HepG2 (cell line): ENCODE measurements around the gene DUSP23. TPM values are rescaled to one million over a fixed set of nuclear protein-coding genes. Genes with fewer than 3 reads are reported as not detected.

Experiments
- ATAC-seq: fragments of 200-7000 bp; cut with Tn5 transposase; 3 replicates; pipeline ENCODE4 v1.9.1; 2020; ENCODE audit warnings: mild to moderate bottlenecking, moderate library complexity
- BruUV-seq: library from RNA; stranded (reverse); fragments of 400-500 nt; replicated peaks from 2 replicates; lab custom pipeline; 2021; lab: Mats Ljungman, UMichigan
- CTCF ChIA-PET: fragments of 300-600 bp; formaldehyde crosslinking; extraction: SDS; loops from one replicate; lab custom pipeline; 2021; ENCODE audit warnings: low total read pairs, inconsistent platforms, low intra/inter-chr PET ratio; lab: Yijun Ruan, JAX
- POLR2A ChIA-PET: fragments of 350-600 bp; sonication (Branson Sonifier 250); formaldehyde crosslinking; loops from one replicate; lab custom pipeline; 2020; ENCODE audit warnings: antibody characterized with exemption, inconsistent platforms; lab: Yijun Ruan, JAX
- DNase-seq: peaks from one replicate; pipeline ENCODE4 v3.0.0-alpha.2; 2015; ENCODE audit warnings: low spot score
- FAIRE-seq: peaks from 3 replicates; lab custom pipeline; 2011; peaks lifted over from hg19 to GRCh38; lab: Jason Lieb, UNC
- H2AFZ ChIP-seq: one replicate; pipeline ENCODE4 v1.6.1; 2011; ENCODE audit warnings: low read length, inconsistent platforms
- H3K27ac ChIP-seq: fragments of 300-600 bp; 3 replicates; pipeline ENCODE4 v1.8.0; 2011; ENCODE audit warnings: mixed run types, mild to moderate bottlenecking, mixed read lengths, low read length, inconsistent platforms; ENCODE audit not compliant: insufficient read depth; ENCODE audit errors: extremely low read length
- H3K27me3 ChIP-seq, 2 experiments: fragments of 200-600 bp in 1 of 2; 2 replicates in 1 of 2; 3 replicates in 1 of 2; pipeline versions ENCODE4 v1.6.0 to v1.8.0; 2011; ENCODE audit warnings: low read length in 2 of 2, mild to moderate bottlenecking in 2 of 2, moderate library complexity in 2 of 2, inconsistent platforms in 1 of 2; ENCODE audit not compliant: insufficient read depth in 2 of 2, control insufficient read depth in 1 of 2
- H3K36me3 ChIP-seq, 2 experiments: fragments of 200-600 bp in 1 of 2; replicated peaks in 1 of 2; 2 replicates in 1 of 2; 3 replicates in 1 of 2; pipeline versions ENCODE4 v1.5.1 to v1.8.0; 2011; ENCODE audit warnings: low read length in 2 of 2, inconsistent platforms in 1 of 2; ENCODE audit not compliant: insufficient read depth in 2 of 2, control insufficient read depth in 1 of 2
- H3K4me1 ChIP-seq: 2 replicates; pipeline ENCODE4 v1.5.1; 2012; ENCODE audit warnings: low read length, inconsistent platforms; ENCODE audit not compliant: insufficient read depth
- H3K4me2 ChIP-seq: 2 replicates; pipeline ENCODE4 v1.6.0; 2011; ENCODE audit warnings: low read depth, low read length, inconsistent platforms
- H3K4me3 ChIP-seq, 3 experiments: fragments of 200-600 bp in 1 of 3; sonication (generic), shearing (Covaris generic) in 1 of 3; replicated peaks in 1 of 3; 2 replicates each; pipeline ENCODE4 v1.5.1; 2011 to 2016; ENCODE audit warnings: low read length in 3 of 3, inconsistent platforms in 2 of 3, low read depth in 2 of 3, mild to moderate bottlenecking in 2 of 3, control low read depth in 1 of 3, mixed read lengths in 1 of 3; ENCODE audit not compliant: insufficient read depth in 1 of 3
- H3K79me2 ChIP-seq: one replicate; pipeline ENCODE4 v1.6.1; 2011; ENCODE audit warnings: low read length, inconsistent platforms; ENCODE audit not compliant: insufficient read depth
- H3K9ac ChIP-seq: 2 replicates; pipeline ENCODE4 v1.6.0; 2011; ENCODE audit warnings: mild to moderate bottlenecking, low read depth, low read length, inconsistent platforms; ENCODE audit not compliant: insufficient read depth
- H3K9me3 ChIP-seq: 2 replicates; pipeline ENCODE4 v1.5.1; 2012; ENCODE audit warnings: mild to moderate bottlenecking, low read length
- H4K20me1 ChIP-seq: 2 replicates; pipeline ENCODE4 v1.6.0; 2011; ENCODE audit warnings: inconsistent platforms, mild to moderate bottlenecking, low read length, moderate library complexity; ENCODE audit not compliant: insufficient read depth
- CENPX ChIP-seq: sonication (generic); formaldehyde crosslinking; IDR thresholded peaks from 2 replicates; pipeline ENCODE4 v1.9.0; 2021; ENCODE audit warnings: mild to moderate bottlenecking, missing genetic modification reagents, moderate library complexity
- DNMT3B ChIP-seq: conservative IDR thresholded peaks from 2 replicates; pipeline ENCODE4 v1.6.1; 2016; ENCODE audit warnings: missing biosample characterization, control low read depth
- HNRNPH1 ChIP-seq: fragments of 200-400 bp; formaldehyde crosslinking; optimal IDR thresholded peaks from 2 replicates; pipeline ENCODE3; 2017; ENCODE audit warnings: mild to moderate bottlenecking, low read depth, low read length
- ISL2 ChIP-seq: sonication (generic); formaldehyde crosslinking; IDR thresholded peaks from 2 replicates; pipeline ENCODE4 v1.5.0; 2020; ENCODE audit warnings: missing genetic modification reagents
- KAT8 ChIP-seq: IDR thresholded peaks from 2 replicates; pipeline ENCODE4 v1.6.1; 2016; ENCODE audit warnings: missing genetic modification reagents, missing compliant biosample characterization
- MED1 ChIP-seq: sonication (generic); formaldehyde crosslinking; IDR thresholded peaks from 2 replicates; pipeline ENCODE4 v1.4.0; 2020; ENCODE audit warnings: missing genetic modification reagents
- PPARG ChIP-seq: conservative IDR thresholded peaks from 2 replicates; pipeline ENCODE4 v1.6.1; 2016; ENCODE audit warnings: missing biosample characterization, missing genetic modification reagents
- PRPF4 ChIP-seq: fragments of 200-400 bp; formaldehyde crosslinking; IDR thresholded peaks from 2 replicates; pipeline ENCODE4 v1.6.1; 2016; ENCODE audit warnings: low read length, low read depth; ENCODE audit not compliant: poor library complexity, severe bottlenecking
- RNF2 ChIP-seq: fragments of 450-650 bp; conservative IDR thresholded peaks from 2 replicates; pipeline ENCODE4 v1.6.1; 2016; ENCODE audit warnings: low read depth
- TOE1 ChIP-seq: sonication (generic); formaldehyde crosslinking; IDR thresholded peaks from 2 replicates; pipeline ENCODE4 v1.4.0; 2020; ENCODE audit warnings: mild to moderate bottlenecking, missing genetic modification reagents
- ZBTB21 ChIP-seq: sonication (generic); formaldehyde crosslinking; IDR thresholded peaks from 2 replicates; pipeline ENCODE4 v1.4.0; 2020; ENCODE audit warnings: missing genetic modification reagents
- ZFP41 ChIP-seq: sonication (generic); formaldehyde crosslinking; IDR thresholded peaks from 2 replicates; pipeline ENCODE4 v1.4.0; 2020; ENCODE audit warnings: mild to moderate bottlenecking, missing genetic modification reagents, borderline replicate concordance
- ZNF354B ChIP-seq: sonication (generic); formaldehyde crosslinking; IDR thresholded peaks from 2 replicates; pipeline ENCODE4 v1.8.0; 2022; ENCODE audit warnings: mild to moderate bottlenecking, missing genetic modification reagents
- ZNF703 ChIP-seq: sonication (generic); formaldehyde crosslinking; IDR thresholded peaks from 2 replicates; pipeline ENCODE4 v1.5.1; 2020; ENCODE audit warnings: missing genetic modification reagents, mild to moderate bottlenecking, moderate library complexity, borderline replicate concordance
- ZNF879 ChIP-seq: sonication (generic); formaldehyde crosslinking; IDR thresholded peaks from 2 replicates; pipeline ENCODE4 v1.8.1; 2023; ENCODE audit warnings: missing genetic modification reagents
- ZSCAN31 ChIP-seq: sonication (generic); formaldehyde crosslinking; IDR thresholded peaks from 2 replicates; pipeline ENCODE4 v1.5.0; 2020; ENCODE audit warnings: low read depth, mild to moderate bottlenecking, missing genetic modification reagents
- WGBS: methylation state at CpG from one replicate; pipeline ENCODE4 v1.1.6; 2017; ENCODE audit warnings: low lambda C conversion rate; 5-methylcytosine and 5-hydroxymethylcytosine counted together
- in situ Hi-C: cut with HindIII; loops from 2 replicates; pipeline ENCODE4 v1.10.0; 2017; ENCODE audit warnings: low pct_unique_long_range_greater_than_20kb; ENCODE audit not compliant: extremely low pct_ligation_motif_present
- intact Hi-C: fragments of 100-400 bp; cut with micrococcal nuclease; formaldehyde crosslinking; loops from one replicate; pipeline ENCODE4 v1.10.0; 2022; ENCODE audit not compliant: unreplicated experiment
- polyA plus RNA-seq, 8 experiments: library from polyadenylated mRNA; depleted of rRNA in 3 of 8; stranded (reverse) in 7 of 8; unstranded in 1 of 8; fragments of >200 nt; fragmentation: Illumina TruSeq in 4 of 8; extraction: Trizol in 4 of 8; gene quantifications; 2 replicates each; pipeline versions ENCODE4 v1.2.1 to v1.2.3, GENCODE V29; 2011 to 2016; ENCODE audit warnings: low read depth in 4 of 8, missing spikeins in 1 of 8, mixed read lengths in 1 of 8; ENCODE audit not compliant: insufficient read depth in 1 of 8
- total RNA-seq, 5 experiments: library from RNA; depleted of rRNA; stranded (reverse); fragments of >200 nt; fragmentation: Illumina TruSeq; extraction: Trizol; gene quantifications; 2 replicates each; pipeline ENCODE4 v1.2.3, GENCODE V29; 2016; ENCODE audit warnings: low read depth in 1 of 5
- TF ChIP-seq, protein P1 (sequence below): IDR thresholded peaks from 2 replicates; pipeline ENCODE4 v1.6.1; 2016; ENCODE audit warnings: missing compliant biosample characterization, missing genetic modification reagents, borderline replicate concordance
- TF ChIP-seq, protein P2 (sequence below): sonication (generic); formaldehyde crosslinking; IDR thresholded peaks from 2 replicates; pipeline ENCODE4 v1.4.0; 2020; ENCODE audit warnings: missing genetic modification reagents, borderline replicate concordance

Gene DUSP23
- total and polyA plus RNA-seq, 2 of the 13 experiments (the other 11 are each of a cell fraction or from before 2014, with no cell fraction given): not detected

GRCh38 chr1:159746666-159747065 lies 34.1 kb upstream of the DUSP23 start:
- 16% methylated on average over 3 of the region's 3 CpGs for WGBS
- no peak for FAIRE-seq
- Histone ChIP-seq H3K9ac (no peak overlapping the region), H3K79me2 (no peaks in the 10 kb centered on the region), H2AFZ (no peak overlapping the region), H3K27me3 (no peaks in the 10 kb centered on the region), H3K36me3 (no peaks in the 10 kb centered on the region), H4K20me1 (no peaks in the 10 kb centered on the region), H3K9me3 (no peaks in the 10 kb centered on the region), H3K4me1 (no peaks in the 10 kb centered on the region), H3K4me2 (no peak overlapping the region), H3K27ac (no peak overlapping the region), H3K4me3 (no peak overlapping the region)
- in situ Hi-C loops: no loop called here
- ATAC-seq: no peak
- POLR2A ChIA-PET: no interaction called here
- DNase-seq: no peak
- CTCF ChIA-PET: no interaction called here
- BruUV-seq: no TSS peak
- intact Hi-C loops: no loop called here
- TF ChIP-seq PRPF4 (no peak), ZSCAN31 (CRISPR knock-in tag) (no peak), ZNF879 (CRISPR knock-in tag) (no peak), RNF2 (no peak), ISL2 (no peak), DNMT3B (CRISPR knock-in tag) (no peak), ZNF354B (no peak), KAT8 (CRISPR knock-in tag) (no peak), CENPX (CRISPR knock-in tag) (no peak), TOE1 (CRISPR knock-in tag) (no peak), MED1 (CRISPR knock-in tag) (no peak), ZNF703 (CRISPR knock-in tag) (no peak), HNRNPH1 (no peak), PPARG (no peak), ZFP41 (no peak), ZBTB21 (CRISPR knock-in tag) (no peak)
- TF ChIP-seq, protein P1, sequence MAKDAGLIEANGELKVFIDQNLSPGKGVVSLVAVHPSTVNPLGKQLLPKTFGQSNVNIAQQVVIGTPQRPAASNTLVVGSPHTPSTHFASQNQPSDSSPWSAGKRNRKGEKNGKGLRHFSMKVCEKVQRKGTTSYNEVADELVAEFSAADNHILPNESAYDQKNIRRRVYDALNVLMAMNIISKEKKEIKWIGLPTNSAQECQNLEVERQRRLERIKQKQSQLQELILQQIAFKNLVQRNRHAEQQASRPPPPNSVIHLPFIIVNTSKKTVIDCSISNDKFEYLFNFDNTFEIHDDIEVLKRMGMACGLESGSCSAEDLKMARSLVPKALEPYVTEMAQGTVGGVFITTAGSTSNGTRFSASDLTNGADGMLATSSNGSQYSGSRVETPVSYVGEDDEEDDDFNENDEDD (CRISPR knock-in tag): no peak
- TF ChIP-seq, protein P2, sequence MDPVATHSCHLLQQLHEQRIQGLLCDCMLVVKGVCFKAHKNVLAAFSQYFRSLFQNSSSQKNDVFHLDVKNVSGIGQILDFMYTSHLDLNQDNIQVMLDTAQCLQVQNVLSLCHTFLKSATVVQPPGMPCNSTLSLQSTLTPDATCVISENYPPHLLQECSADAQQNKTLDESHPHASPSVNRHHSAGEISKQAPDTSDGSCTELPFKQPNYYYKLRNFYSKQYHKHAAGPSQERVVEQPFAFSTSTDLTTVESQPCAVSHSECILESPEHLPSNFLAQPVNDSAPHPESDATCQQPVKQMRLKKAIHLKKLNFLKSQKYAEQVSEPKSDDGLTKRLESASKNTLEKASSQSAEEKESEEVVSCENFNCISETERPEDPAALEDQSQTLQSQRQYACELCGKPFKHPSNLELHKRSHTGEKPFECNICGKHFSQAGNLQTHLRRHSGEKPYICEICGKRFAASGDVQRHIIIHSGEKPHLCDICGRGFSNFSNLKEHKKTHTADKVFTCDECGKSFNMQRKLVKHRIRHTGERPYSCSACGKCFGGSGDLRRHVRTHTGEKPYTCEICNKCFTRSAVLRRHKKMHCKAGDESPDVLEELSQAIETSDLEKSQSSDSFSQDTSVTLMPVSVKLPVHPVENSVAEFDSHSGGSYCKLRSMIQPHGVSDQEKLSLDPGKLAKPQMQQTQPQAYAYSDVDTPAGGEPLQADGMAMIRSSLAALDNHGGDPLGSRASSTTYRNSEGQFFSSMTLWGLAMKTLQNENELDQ (CRISPR knock-in tag): no peak
